SH-SY5Y (cell line): Measurements from ENCODE around the gene TNFSF18.

Source experiments
- GATA2 ChIP-seq: IDR thresholded peaks from 2 replicates; pipeline ENCODE4 v1.6.1; 2011; ENCODE audit warnings: mild to moderate bottlenecking, low read depth, low read length
- GATA3 ChIP-seq: IDR thresholded peaks from 2 replicates; pipeline ENCODE4 v1.6.1; 2011; ENCODE audit warnings: low read depth, mild to moderate bottlenecking, low read length, moderate library complexity

Gene TNFSF18

GRCh38 chr1:173005196-173005864 lies 45.4 kb downstream of the TNFSF18 start:
- TF ChIP-seq GATA3 (no peak), GATA2 (no peak)

- no peak for TF ChIP-seq GATA2
- no peak for TF ChIP-seq GATA3
These were observed 47.6 kb downstream of the TNFSF18 start for GRCh38 chr1:173002891-173003838.

GRCh38 chr1:172999349-172999748 lies 51.4 kb downstream of the TNFSF18 start:
- no peak for TF ChIP-seq GATA2
- no peak for TF ChIP-seq GATA3

- TF ChIP-seq GATA3 = no peak
- no peak for TF ChIP-seq GATA2
These were observed 52.8 kb downstream of the TNFSF18 start for GRCh38 chr1:172997941-172998361.

GRCh38 chr1:172993640-172994039 lies 57.1 kb downstream of the TNFSF18 start:
- TF ChIP-seq GATA2 (no peak), GATA3 (no peak)

GRCh38 chr1:172991674-172992400 lies 58.9 kb downstream of the TNFSF18 start:
- no peak for TF ChIP-seq GATA2
- no peak for TF ChIP-seq GATA3

- TF ChIP-seq GATA3 = no peak
- no peak for TF ChIP-seq GATA2
These were observed 60.0 kb downstream of the TNFSF18 start for GRCh38 chr1:172990598-172991215.
